Measurements from ENCODE around the gene SCAPER. TPM values are rescaled to one million over a fixed set of nuclear protein-coding genes. Genes with fewer than 3 reads are reported as not detected.

SCAPER gene
- polyA plus RNA-seq, 1 donor from 2014 or later: 77.1 TPM

DNA sequence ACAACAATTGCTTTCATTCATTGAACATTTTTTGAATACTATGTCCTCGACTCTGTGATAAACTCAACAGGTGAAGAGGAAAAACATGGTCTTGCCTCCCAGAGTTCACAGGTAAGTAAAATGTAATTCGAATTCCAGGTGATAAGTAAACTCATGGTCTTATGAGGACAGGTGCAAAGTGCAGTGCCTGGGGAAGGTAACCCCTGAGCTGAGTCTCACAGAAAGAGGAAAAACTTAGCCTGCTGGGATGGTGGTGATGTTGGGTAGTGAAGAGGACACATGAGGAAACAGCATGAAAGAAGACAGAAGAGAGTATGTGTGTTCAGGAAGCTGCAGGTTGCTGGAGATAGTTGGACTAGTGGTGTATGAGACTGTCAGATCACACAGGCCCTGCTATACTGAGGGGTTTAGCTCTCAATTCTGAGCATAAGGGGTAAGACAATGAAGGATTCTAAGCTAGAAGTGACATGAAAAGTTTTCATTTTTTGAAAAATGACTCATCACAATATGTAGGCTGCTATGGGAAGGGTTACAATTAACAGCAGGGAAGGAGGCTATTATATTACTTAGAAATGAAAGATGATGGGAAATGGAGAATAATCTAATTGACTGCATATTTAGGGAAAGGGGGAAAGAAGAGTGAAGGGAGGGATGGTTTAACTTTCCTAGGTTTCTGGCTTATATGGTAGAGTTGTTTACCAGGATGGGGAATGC, 457.3 kb downstream of the SCAPER start:
- H3K4me3 ChIP-seq (ENCODE audit: low read length): no peak overlapping the region
- no peaks in the 10 kb centered on the region for H3K36me3 ChIP-seq (ENCODE audit: insufficient read depth, low read length)
- TF ChIP-seq RAD21 (conservative IDR thresholded peaks at IDR 0.05) (no peak), MXI1 (conservative IDR thresholded peaks at IDR 0.05; ENCODE audit: poor library complexity, severe bottlenecking) (no peak), SMC3 (conservative IDR thresholded peaks at IDR 0.05; ENCODE audit: poor library complexity) (no peak), POLR2AphosphoS5 (IDR thresholded peaks at IDR 0.05) (no peak), TAF1 (IDR thresholded peaks at IDR 0.05; ENCODE audit: low read depth) (no peak), EZH2 (IDR thresholded peaks at IDR 0.05; ENCODE audit: borderline replicate concordance, insufficient read depth, low read length, poor library complexity, severe bottlenecking) (no peak), EP300 (conservative IDR thresholded peaks at IDR 0.05; ENCODE audit: poor library complexity, severe bottlenecking) (no peak)
- TF ChIP-seq, protein P1, sequence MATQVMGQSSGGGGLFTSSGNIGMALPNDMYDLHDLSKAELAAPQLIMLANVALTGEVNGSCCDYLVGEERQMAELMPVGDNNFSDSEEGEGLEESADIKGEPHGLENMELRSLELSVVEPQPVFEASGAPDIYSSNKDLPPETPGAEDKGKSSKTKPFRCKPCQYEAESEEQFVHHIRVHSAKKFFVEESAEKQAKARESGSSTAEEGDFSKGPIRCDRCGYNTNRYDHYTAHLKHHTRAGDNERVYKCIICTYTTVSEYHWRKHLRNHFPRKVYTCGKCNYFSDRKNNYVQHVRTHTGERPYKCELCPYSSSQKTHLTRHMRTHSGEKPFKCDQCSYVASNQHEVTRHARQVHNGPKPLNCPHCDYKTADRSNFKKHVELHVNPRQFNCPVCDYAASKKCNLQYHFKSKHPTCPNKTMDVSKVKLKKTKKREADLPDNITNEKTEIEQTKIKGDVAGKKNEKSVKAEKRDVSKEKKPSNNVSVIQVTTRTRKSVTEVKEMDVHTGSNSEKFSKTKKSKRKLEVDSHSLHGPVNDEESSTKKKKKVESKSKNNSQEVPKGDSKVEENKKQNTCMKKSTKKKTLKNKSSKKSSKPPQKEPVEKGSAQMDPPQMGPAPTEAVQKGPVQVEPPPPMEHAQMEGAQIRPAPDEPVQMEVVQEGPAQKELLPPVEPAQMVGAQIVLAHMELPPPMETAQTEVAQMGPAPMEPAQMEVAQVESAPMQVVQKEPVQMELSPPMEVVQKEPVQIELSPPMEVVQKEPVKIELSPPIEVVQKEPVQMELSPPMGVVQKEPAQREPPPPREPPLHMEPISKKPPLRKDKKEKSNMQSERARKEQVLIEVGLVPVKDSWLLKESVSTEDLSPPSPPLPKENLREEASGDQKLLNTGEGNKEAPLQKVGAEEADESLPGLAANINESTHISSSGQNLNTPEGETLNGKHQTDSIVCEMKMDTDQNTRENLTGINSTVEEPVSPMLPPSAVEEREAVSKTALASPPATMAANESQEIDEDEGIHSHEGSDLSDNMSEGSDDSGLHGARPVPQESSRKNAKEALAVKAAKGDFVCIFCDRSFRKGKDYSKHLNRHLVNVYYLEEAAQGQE (IDR thresholded peaks at IDR 0.05; ENCODE audit: borderline replicate concordance): no peak
- TF ChIP-seq, protein P2, sequence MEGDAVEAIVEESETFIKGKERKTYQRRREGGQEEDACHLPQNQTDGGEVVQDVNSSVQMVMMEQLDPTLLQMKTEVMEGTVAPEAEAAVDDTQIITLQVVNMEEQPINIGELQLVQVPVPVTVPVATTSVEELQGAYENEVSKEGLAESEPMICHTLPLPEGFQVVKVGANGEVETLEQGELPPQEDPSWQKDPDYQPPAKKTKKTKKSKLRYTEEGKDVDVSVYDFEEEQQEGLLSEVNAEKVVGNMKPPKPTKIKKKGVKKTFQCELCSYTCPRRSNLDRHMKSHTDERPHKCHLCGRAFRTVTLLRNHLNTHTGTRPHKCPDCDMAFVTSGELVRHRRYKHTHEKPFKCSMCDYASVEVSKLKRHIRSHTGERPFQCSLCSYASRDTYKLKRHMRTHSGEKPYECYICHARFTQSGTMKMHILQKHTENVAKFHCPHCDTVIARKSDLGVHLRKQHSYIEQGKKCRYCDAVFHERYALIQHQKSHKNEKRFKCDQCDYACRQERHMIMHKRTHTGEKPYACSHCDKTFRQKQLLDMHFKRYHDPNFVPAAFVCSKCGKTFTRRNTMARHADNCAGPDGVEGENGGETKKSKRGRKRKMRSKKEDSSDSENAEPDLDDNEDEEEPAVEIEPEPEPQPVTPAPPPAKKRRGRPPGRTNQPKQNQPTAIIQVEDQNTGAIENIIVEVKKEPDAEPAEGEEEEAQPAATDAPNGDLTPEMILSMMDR (IDR thresholded peaks at IDR 0.05; ENCODE audit: poor library complexity, severe bottlenecking): no peak
- H3K27ac ChIP-seq (ENCODE audit: low read length): no peak overlapping the region
- no peaks in the 10 kb centered on the region for H3K79me2 ChIP-seq (replicated peaks; ENCODE audit: insufficient read depth, low read length)
- no peak overlapping the region for H3K4me2 ChIP-seq (ENCODE audit: low read length)
- no peak overlapping the region for H2AFZ ChIP-seq (ENCODE audit: low read depth, low read length)
- no peak overlapping the region for H3K9ac ChIP-seq (ENCODE audit: low read length)
- no peaks in the 10 kb centered on the region for H3F3A ChIP-seq (ENCODE audit: insufficient read depth, low read length, poor library complexity, severe bottlenecking)
- H3K9me3 ChIP-seq (ENCODE audit: low read length): no peaks in the 10 kb centered on the region
- H3K9me2 ChIP-seq (ENCODE audit: insufficient read depth, low read length): no peaks in the 10 kb centered on the region
- no peaks in the 10 kb centered on the region for H3K27me3 ChIP-seq (ENCODE audit: insufficient read depth, low read depth, low read length)
- H4K20me1 ChIP-seq (ENCODE audit: insufficient read depth): no peaks in the 10 kb centered on the region

DNA sequence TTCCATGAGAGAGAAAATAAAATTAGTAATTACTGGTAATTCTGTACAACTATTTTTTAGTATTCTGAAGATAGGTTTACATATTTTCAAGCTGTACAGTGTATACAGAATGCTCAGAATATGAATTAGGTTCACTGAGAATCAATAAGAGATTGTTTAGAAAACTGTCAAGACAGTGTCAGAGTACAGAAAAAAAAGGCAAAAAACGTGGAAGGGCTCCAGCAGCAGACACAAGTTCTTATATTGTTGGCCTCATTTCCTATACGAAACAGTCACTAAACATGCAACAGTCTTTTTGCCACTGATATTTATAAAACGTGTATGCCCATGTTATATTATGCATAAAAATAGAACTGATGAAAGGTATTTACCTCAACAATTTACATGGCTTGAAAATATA, 464.7 kb downstream of the SCAPER start:
- H3K4me3 ChIP-seq (ENCODE audit: low read length): no peak overlapping the region
- H3F3A ChIP-seq (ENCODE audit: insufficient read depth, low read length, poor library complexity, severe bottlenecking): no peaks in the 10 kb centered on the region
- H3K9me2 ChIP-seq (ENCODE audit: insufficient read depth, low read length): no peaks in the 10 kb centered on the region
- no peaks in the 10 kb centered on the region for H3K27me3 ChIP-seq (ENCODE audit: insufficient read depth, low read depth, low read length)
- no peaks in the 10 kb centered on the region for H3K79me2 ChIP-seq (replicated peaks; ENCODE audit: insufficient read depth, low read length)
- TF ChIP-seq RAD21 (conservative IDR thresholded peaks at IDR 0.05) (no peak), EP300 (conservative IDR thresholded peaks at IDR 0.05; ENCODE audit: poor library complexity, severe bottlenecking) (no peak), TAF1 (IDR thresholded peaks at IDR 0.05; ENCODE audit: low read depth) (no peak), SMC3 (conservative IDR thresholded peaks at IDR 0.05; ENCODE audit: poor library complexity) (no peak), MXI1 (conservative IDR thresholded peaks at IDR 0.05; ENCODE audit: poor library complexity, severe bottlenecking) (no peak), POLR2AphosphoS5 (IDR thresholded peaks at IDR 0.05) (no peak)
- TF ChIP-seq, protein P1 (IDR thresholded peaks at IDR 0.05; ENCODE audit: borderline replicate concordance): no peak
- TF ChIP-seq, protein P2 (IDR thresholded peaks at IDR 0.05; ENCODE audit: poor library complexity, severe bottlenecking): no peak
- no peak overlapping the region for H3K27ac ChIP-seq (ENCODE audit: low read length)
- H4K20me1 ChIP-seq (ENCODE audit: insufficient read depth): no peaks in the 10 kb centered on the region
- no peak overlapping the region for H2AFZ ChIP-seq (ENCODE audit: low read depth, low read length)
- no peaks in the 10 kb centered on the region for H3K9me3 ChIP-seq (ENCODE audit: low read length)
- no peak overlapping the region for H3K4me2 ChIP-seq (ENCODE audit: low read length)
- H3K36me3 ChIP-seq (ENCODE audit: insufficient read depth, low read length): no peaks in the 10 kb centered on the region
- H3K9ac ChIP-seq (ENCODE audit: low read length): no peak overlapping the region
